Measurements from ENCODE around the gene NEUROG3. TPM values are rescaled to one million over a fixed set of nuclear protein-coding genes. Genes with fewer than 3 reads are reported as not detected.
A peak's percentile ranks its signal among the peaks of the same experiment; 100 is the strongest.

NEUROG3 gene
- total and polyA plus RNA-seq, 7 experiments from 2014 or later: 0.24 TPM; not detected in 6

DNA sequence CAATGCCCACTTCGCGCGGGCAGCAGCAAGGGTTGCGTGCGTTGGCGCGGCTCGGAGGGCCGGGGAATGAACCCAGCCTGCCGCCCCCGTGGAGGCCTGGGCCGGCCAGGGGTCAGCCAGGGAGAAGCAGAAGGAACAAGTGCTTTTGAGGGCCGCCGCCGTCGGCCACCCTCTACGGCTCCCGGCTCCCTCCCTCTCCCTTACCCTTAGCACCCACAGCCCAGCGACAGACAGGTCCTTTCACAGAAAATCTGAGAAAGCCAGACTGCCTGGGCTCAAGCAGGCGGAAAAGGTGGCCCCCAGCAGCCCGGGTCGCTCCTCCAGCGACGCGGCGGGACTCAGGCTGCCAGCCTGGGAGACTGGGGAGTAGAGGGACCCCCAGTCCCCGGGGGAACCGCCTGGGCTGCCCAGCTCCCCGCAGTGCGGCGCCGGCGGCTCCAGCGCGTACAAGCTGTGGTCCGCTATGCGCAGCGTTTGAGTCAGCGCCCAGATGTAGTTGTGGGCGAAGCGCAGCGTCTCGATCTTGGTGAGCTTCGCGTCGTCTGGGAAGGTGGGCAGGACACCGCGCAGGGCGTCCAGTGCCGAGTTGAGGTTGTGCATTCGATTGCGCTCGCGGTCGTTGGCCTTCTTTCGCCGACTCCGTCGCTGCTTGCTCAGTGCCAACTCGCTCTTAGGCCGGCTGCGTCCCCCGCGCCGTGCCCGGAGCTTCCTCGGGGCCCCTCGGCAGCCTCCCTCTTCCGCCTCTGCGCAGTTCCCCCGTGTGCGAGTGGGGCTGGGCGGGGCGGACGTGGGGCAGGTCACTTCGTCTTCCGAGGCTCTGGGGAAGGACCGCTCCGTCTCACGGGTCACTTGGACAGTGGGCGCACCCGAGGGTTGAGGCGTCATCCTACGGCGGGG, 815 bp downstream of the NEUROG3 start:
- H3K27ac Mint-ChIP-seq: peak overlapping the region in 1 of 9 donors; percentile 72
- Histone ChIP-seq H3K4me1 (ENCODE audit: control insufficient read depth in 2 of 2, insufficient read depth in 2 of 2, low read length in 2 of 2) (peaks cover 9 to 13% of the 10 kb centered on the region in 2 donors), H3K36me3 (ENCODE audit: control insufficient read depth in 2 of 3, insufficient read depth in 3 of 3, low read length in 3 of 3) (no peaks in the 10 kb centered on the region), H3K4me3 (ENCODE audit: low read length) (peak overlapping the region; percentile 47), H3K27ac (ENCODE audit: low read depth, low read length) (no peak overlapping the region), H3K27me3 (ENCODE audit: control insufficient read depth in 2 of 2, insufficient read depth in 2 of 2, low read length in 2 of 2) (peaks cover 4 to 37% of the 10 kb centered on the region in 2 donors), H3K9me3 (ENCODE audit: control insufficient read depth in 2 of 3, low read length in 3 of 3) (no peaks in the 10 kb centered on the region)
- peaks cover 78 to 93% (median 81%) of the 10 kb centered on the region in 5 donors for H3K27me3 Mint-ChIP-seq
- H3K4me1 Mint-ChIP-seq: peaks cover 15 to 41% (median 28%) of the 10 kb centered on the region in 7 donors
- no peak for DNase-seq
- no peaks in the 10 kb centered on the region for H3K36me3 Mint-ChIP-seq
- intact Hi-C loops (cut with micrococcal nuclease): loop anchor here in 1 of 2 donors (5.0 kb wide), 2 partner anchors 55 to 60 kb away; partner anchors contain the start of gene FAM241B
- CTCF ChIA-PET: interaction anchor here (0.6 to 0.8 kb wide), 2 partner anchors 57 to 309 kb away, joined by 3 to 4 read pairs; no protein-coding TSS in a partner anchor
- peak overlapping the region; percentile 69 to 87 (median 82) for H3K4me3 Mint-ChIP-seq
- peaks cover 0 to 7% (median 0%) of the 10 kb centered on the region in 11 donors for H3K9me3 Mint-ChIP-seq
- POLR2A ChIA-PET: no interaction called here
- peak; percentile 26 for ATAC-seq

DNA sequence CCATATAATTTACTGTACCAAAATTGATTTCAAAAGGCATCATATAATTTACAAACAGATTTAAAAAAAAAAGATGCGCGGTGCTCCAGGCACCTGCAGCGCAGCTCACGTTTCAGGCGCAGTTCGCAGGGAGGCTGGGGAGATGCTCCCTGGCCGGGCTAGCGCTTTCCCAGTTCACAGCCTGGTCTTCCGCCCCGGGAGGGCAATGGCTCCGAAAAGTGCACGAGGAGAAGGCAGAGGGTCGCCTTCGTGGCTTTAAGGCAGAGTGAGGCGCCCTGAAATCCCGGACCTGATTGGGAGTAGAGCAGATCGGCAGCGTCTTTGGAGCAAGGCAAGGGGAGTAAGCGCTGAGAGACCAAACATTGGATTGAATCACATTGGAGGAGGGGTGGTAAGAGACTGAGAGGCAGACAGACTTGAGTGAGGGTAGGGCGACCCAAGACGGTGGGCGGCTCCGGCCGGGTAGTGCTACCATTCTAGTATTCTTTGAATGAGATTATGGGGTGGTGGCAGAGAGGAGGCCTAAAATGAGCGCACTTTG, 1.5 kb downstream of the NEUROG3 start:
- peaks cover 9 to 13% of the 10 kb centered on the region in 2 donors for H3K4me1 ChIP-seq (ENCODE audit: control insufficient read depth in 2 of 2, insufficient read depth in 2 of 2, low read length in 2 of 2)
- Mint-ChIP-seq H3K27me3 (peaks cover 78 to 91% (median 81%) of the 10 kb centered on the region in 5 donors), H3K9me3 (peaks cover 0 to 8% (median 1%) of the 10 kb centered on the region in 11 donors), H3K4me1 (peaks cover 15 to 41% (median 28%) of the 10 kb centered on the region in 7 donors), H3K4me3 (peak overlapping the region; percentile 7 to 86 (median 76)), H3K36me3 (no peaks in the 10 kb centered on the region), H3K27ac (peak overlapping the region in 2 of 9 donors; percentile 0 to 72)
- no peaks in the 10 kb centered on the region for H3K36me3 ChIP-seq (ENCODE audit: control insufficient read depth in 2 of 3, insufficient read depth in 3 of 3, low read length in 3 of 3)
- peaks cover 4 to 40% of the 10 kb centered on the region in 2 donors for H3K27me3 ChIP-seq (ENCODE audit: control insufficient read depth in 2 of 2, insufficient read depth in 2 of 2, low read length in 2 of 2)
- DNase-seq (no peak), ATAC-seq (no peak)
- CTCF ChIA-PET: interaction anchor here (0.6 kb wide), 1 partner anchor 308 kb away, joined by 4 read pairs; no protein-coding TSS in a partner anchor
- H3K4me3 ChIP-seq (ENCODE audit: low read length): no peak overlapping the region
- POLR2A ChIA-PET: no interaction called here
- H3K27ac ChIP-seq (ENCODE audit: low read depth, low read length): no peak overlapping the region
- intact Hi-C loops (cut with micrococcal nuclease): loop anchor here in 1 of 2 donors (5.0 kb wide), 2 partner anchors 54 to 61 kb away; partner anchors contain the start of gene FAM241B
- H3K9me3 ChIP-seq (ENCODE audit: control insufficient read depth in 2 of 3, low read length in 3 of 3): no peaks in the 10 kb centered on the region

DNA sequence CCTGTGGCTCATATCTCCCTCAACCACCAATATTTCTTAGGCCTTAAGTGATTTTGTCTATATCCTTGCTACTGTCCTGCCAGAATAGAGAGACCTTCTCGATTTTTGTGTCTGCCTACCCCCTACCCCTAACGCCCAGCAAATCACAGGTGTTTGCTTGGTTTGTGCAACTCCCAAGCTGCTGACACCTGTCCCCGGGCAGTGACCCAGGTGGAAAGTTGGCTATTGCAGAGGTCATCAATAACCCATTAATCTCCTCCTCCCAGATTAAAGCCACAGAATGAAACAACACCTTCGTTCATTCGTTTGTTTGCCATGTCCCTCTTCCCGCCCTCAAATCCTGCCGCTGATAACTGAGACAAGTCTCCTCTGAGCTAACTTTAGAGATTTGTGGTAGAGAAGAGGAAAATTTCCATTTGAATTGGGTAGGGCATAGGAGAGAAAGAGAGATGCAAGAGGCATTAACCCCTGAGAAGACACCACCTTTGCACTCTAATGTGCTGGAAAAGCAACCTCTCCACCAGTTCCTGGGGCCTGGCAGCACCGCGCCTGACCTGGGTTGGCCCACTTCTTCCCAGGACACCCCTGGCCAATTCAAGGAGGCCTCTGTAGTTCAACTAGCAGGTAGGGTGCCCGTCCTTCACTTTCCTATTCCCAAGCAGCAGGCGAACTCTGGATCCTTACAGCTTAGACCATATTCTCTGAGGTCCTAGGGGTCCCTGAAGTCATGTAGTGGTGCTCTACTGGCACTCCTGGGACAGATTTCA, 3.0 kb downstream of the NEUROG3 start:
- Mint-ChIP-seq H3K4me1 (peaks cover 15 to 37% (median 28%) of the 10 kb centered on the region in 7 donors), H3K4me3 (peak overlapping the region in 2 of 10 donors; percentile 24 to 25), H3K27ac (no peak overlapping the region), H3K9me3 (peaks cover 0 to 16% (median 2%) of the 10 kb centered on the region in 11 donors), H3K36me3 (no peaks in the 10 kb centered on the region), H3K27me3 (peaks cover 80 to 89% (median 83%) of the 10 kb centered on the region in 5 donors)
- intact Hi-C loops (cut with micrococcal nuclease): loop anchor here in 1 of 2 donors (5.0 kb wide), 2 partner anchors 53 to 62 kb away; partner anchors contain the start of gene FAM241B
- CTCF ChIA-PET: no interaction called here
- DNase-seq (no peak), ATAC-seq (no peak)
- Histone ChIP-seq H3K27ac (ENCODE audit: low read depth, low read length) (no peak overlapping the region), H3K4me3 (ENCODE audit: low read length) (no peak overlapping the region), H3K27me3 (ENCODE audit: control insufficient read depth in 2 of 2, insufficient read depth in 2 of 2, low read length in 2 of 2) (peaks cover 4 to 35% of the 10 kb centered on the region in 2 donors), H3K9me3 (ENCODE audit: control insufficient read depth in 2 of 3, low read length in 3 of 3) (no peaks in the 10 kb centered on the region), H3K4me1 (ENCODE audit: control insufficient read depth in 2 of 2, insufficient read depth in 2 of 2, low read length in 2 of 2) (peaks cover 9 to 13% of the 10 kb centered on the region in 2 donors), H3K36me3 (ENCODE audit: control insufficient read depth in 2 of 3, insufficient read depth in 3 of 3, low read length in 3 of 3) (no peaks in the 10 kb centered on the region)
- POLR2A ChIA-PET: no interaction called here

DNA sequence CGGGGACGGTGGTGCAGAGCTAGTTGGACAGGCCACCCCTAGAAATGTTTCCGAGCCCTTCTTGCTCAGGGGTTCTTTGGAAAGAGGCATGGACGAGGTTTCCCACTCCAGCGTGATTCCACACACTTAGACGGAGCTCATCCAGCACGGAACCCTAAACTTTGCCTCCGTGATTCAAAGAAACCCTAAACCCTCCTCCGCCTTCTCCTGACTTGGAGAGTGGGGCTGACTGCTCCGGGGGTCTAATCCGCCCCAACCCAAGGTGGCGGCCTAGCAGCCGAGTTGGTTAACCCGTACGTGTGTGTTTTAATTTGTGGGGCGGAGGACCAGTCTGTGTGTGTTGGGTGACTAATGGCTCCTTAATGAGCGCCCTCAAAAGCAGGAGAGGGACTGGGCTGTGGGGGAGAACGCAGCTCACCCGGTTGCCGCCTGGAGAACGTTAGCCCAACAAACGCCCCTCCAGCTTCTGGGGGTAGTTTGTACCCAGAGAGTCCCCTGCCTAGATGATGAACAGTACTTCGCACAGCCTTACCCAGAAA, 3.8 kb downstream of the NEUROG3 start:
- DNase-seq: no peak
- H3K9me3 ChIP-seq (ENCODE audit: control insufficient read depth in 2 of 3, low read length in 3 of 3): no peaks in the 10 kb centered on the region
- ChIA-PET POLR2A (no interaction called here), CTCF (no interaction called here)
- Mint-ChIP-seq H3K27ac (no peak overlapping the region), H3K4me1 (peaks cover 10 to 29% (median 22%) of the 10 kb centered on the region in 7 donors), H3K36me3 (no peaks in the 10 kb centered on the region), H3K4me3 (peak overlapping the region in 2 of 10 donors; percentile 24 to 42), H3K9me3 (peaks cover 0 to 16% (median 2%) of the 10 kb centered on the region in 11 donors), H3K27me3 (peaks cover 77 to 85% (median 81%) of the 10 kb centered on the region in 5 donors)
- H3K27ac ChIP-seq (ENCODE audit: low read depth, low read length): no peak overlapping the region
- no peaks in the 10 kb centered on the region for H3K36me3 ChIP-seq (ENCODE audit: control insufficient read depth in 2 of 3, insufficient read depth in 3 of 3, low read length in 3 of 3)
- H3K4me3 ChIP-seq (ENCODE audit: low read length): no peak overlapping the region
- peaks cover 9 to 13% of the 10 kb centered on the region in 2 donors for H3K4me1 ChIP-seq (ENCODE audit: control insufficient read depth in 2 of 2, insufficient read depth in 2 of 2, low read length in 2 of 2)
- H3K27me3 ChIP-seq (ENCODE audit: control insufficient read depth in 2 of 2, insufficient read depth in 2 of 2, low read length in 2 of 2): peaks cover 4 to 32% of the 10 kb centered on the region in 2 donors
- intact Hi-C loops (cut with micrococcal nuclease): no loop called here
- no peak for ATAC-seq

DNA sequence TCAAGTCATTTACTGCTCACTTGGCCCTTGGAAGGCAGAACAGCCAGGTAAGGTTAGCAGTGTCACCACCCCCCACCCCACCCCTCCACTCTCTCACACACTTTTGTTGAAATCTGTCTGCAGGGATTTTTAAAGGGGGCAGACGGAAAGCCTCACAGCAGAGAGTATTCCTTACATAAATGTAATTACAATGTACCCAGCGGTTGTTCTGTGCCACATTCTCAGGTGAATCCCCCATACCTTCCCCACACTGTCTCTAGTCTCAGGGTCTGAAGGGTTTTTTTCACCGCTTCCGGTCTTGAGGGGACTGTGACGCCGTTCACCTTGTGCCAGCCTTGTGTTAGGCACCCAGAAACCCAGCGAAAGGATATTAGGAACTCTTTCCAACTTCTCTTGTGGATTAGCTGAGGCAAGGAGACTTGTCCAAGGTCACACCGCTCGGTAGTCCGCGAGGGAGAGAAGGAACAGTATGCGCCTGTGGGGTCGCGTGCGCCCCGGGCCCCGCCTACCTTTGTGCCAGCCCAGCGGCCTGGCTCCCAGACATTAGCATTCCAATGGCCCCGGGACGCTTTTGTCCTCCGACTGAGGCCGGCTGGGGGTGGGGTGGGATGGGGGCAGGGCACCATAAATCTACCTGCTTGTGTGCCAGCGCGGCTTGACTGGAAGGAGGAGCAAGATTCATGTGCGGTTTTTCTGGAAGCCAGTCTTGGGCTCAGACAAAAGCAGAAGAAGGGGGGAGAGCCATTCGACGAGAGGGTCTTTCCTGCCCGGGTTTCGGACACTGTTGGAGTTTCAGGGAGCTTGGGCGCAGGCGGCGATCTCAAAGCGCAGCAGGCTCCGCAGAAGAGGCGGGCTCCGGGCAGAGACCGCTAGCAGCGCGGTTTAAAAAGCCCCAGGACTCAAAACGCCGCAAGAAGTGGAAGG, 4.5 kb downstream of the NEUROG3 start:
- ATAC-seq (no peak), DNase-seq (no peak)
- no peaks in the 10 kb centered on the region for H3K9me3 ChIP-seq (ENCODE audit: control insufficient read depth in 2 of 3, low read length in 3 of 3)
- Mint-ChIP-seq H3K27ac (no peak overlapping the region), H3K36me3 (no peaks in the 10 kb centered on the region), H3K4me3 (peak overlapping the region in 1 of 10 donors; percentile 42), H3K27me3 (peaks cover 77 to 85% (median 82%) of the 10 kb centered on the region in 5 donors), H3K9me3 (peaks cover 0 to 16% (median 2%) of the 10 kb centered on the region in 11 donors), H3K4me1 (peaks cover 8 to 22% (median 18%) of the 10 kb centered on the region in 7 donors)
- H3K36me3 ChIP-seq (ENCODE audit: control insufficient read depth in 2 of 3, insufficient read depth in 3 of 3, low read length in 3 of 3): no peaks in the 10 kb centered on the region
- no peak overlapping the region for H3K27ac ChIP-seq (ENCODE audit: low read depth, low read length)
- ChIA-PET CTCF (no interaction called here), POLR2A (no interaction called here)
- no peak overlapping the region for H3K4me3 ChIP-seq (ENCODE audit: low read length)
- intact Hi-C loops (cut with micrococcal nuclease): no loop called here
- H3K27me3 ChIP-seq (ENCODE audit: control insufficient read depth in 2 of 2, insufficient read depth in 2 of 2, low read length in 2 of 2): peaks cover 4 to 32% of the 10 kb centered on the region in 2 donors
- H3K4me1 ChIP-seq (ENCODE audit: control insufficient read depth in 2 of 2, insufficient read depth in 2 of 2, low read length in 2 of 2): peaks cover 4 to 10% of the 10 kb centered on the region in 2 donors
